ENCODE measurements around the gene TMEM120B.

- TF ChIP-seq CTCF (IDR thresholded peaks at IDR 0.05; ENCODE audit: borderline replicate concordance, extremely low read depth, low read length, poor library complexity, severe bottlenecking) = no peak
- no peak for TF ChIP-seq EZH2 (IDR thresholded peaks at IDR 0.05; ENCODE audit: borderline replicate concordance, low read depth, low read length, severe bottlenecking)
These were observed 106.8 kb downstream of the TMEM120B start for GRCh38 chr12:121819212-121819949.

All from DND-41 (cell line).